IMR-90 (cell line): ENCODE data around the gene CLRN1.

ENCODE experiments used
- BHLHE40 ChIP-seq: fragments of 150-350 bp; IDR thresholded peaks from 2 replicates; pipeline ENCODE4 v1.6.1; 2016; ENCODE audit warnings: mild to moderate bottlenecking, low read depth, low read length
- CHD1 ChIP-seq: IDR thresholded peaks from 2 replicates; pipeline ENCODE4 v1.6.1; 2012; ENCODE audit warnings: low read depth, low read length, improper control_type of control experiment
- CTCF ChIP-seq: conservative IDR thresholded peaks from 2 replicates; pipeline ENCODE4 v1.5.1; 2012; ENCODE audit warnings: mild to moderate bottlenecking, low read depth, low read length, improper control_type of control experiment
- ELK1 ChIP-seq: fragments of 150-350 bp; IDR thresholded peaks from 2 replicates; pipeline ENCODE4 v1.6.1; 2016; ENCODE audit warnings: low read depth, mild to moderate bottlenecking, low read length, moderate library complexity, borderline replicate concordance
- FOS ChIP-seq: fragments of 150-350 bp; IDR thresholded peaks from 2 replicates; pipeline ENCODE4 v1.6.1; 2016; ENCODE audit warnings: low read depth, low read length
- MAZ ChIP-seq: IDR thresholded peaks from 2 replicates; pipeline ENCODE4 v1.6.1; 2012; ENCODE audit warnings: low read depth, mild to moderate bottlenecking, low read length, improper control_type of control experiment, moderate library complexity, borderline replicate concordance
- NFE2L2 ChIP-seq: fragments of 150-350 bp; IDR thresholded peaks from 2 replicates; pipeline ENCODE4 v1.6.1; 2016; ENCODE audit warnings: low read depth, mild to moderate bottlenecking, low read length
- POLR2A ChIP-seq: IDR thresholded peaks from 2 replicates; pipeline ENCODE4 v1.6.1; 2012; ENCODE audit warnings: mild to moderate bottlenecking, low read depth, low read length
- RAD21 ChIP-seq: IDR thresholded peaks from 2 replicates; pipeline ENCODE4 v1.6.1; 2012; ENCODE audit warnings: low read length, improper control_type of control experiment

GRCh38 chr3:150917951-150918350, 54.6 kb downstream of the CLRN1 start:
- TF ChIP-seq POLR2A (no peak), CTCF (no peak), NFE2L2 (no peak), CHD1 (no peak), BHLHE40 (no peak), RAD21 (no peak), MAZ (no peak), ELK1 (no peak), FOS (no peak)
